Coronary artery (tissue), 2 donors: ENCODE data around the gene SIPA1L2.
"Not testable (repeated sequence)": the region's sequence is repeated elsewhere in the genome, so short reads cannot be mapped to it uniquely, and the experiment has no call there.

Experiments
- DNase-seq: peaks from one replicate; pipeline ENCODE4 v3.0.0-alpha.2; 2017; ENCODE audit warnings: low spot score
- H3K27ac ChIP-seq, 2 donors: fragments of 200-600 bp; sonication (generic); one replicate each; pipeline ENCODE4 v1.5.1; 2016 to 2019
- H3K4me3 ChIP-seq: fragments of 200-600 bp; sonication (generic); 2 replicates; pipeline ENCODE4 v1.5.1; 2016; ENCODE audit warnings: mild to moderate bottlenecking, moderate library complexity
- CTCF ChIP-seq: fragments of 200-600 bp; sonication (generic); IDR thresholded peaks from one replicate; pipeline ENCODE4 v1.5.1; 2019; ENCODE audit warnings: antibody characterized with exemption

SIPA1L2 gene

GRCh38 chr1:232617237-232617636, 12.7 kb downstream of the SIPA1L2 start:
- TF ChIP-seq CTCF, result no peak
- no peak for DNase-seq
- no peak overlapping the region for H3K4me3 ChIP-seq
- no peak overlapping the region for H3K27ac ChIP-seq

GRCh38 chr1:232615306-232615800, 14.6 kb downstream of the SIPA1L2 start:
- Histone ChIP-seq H3K27ac (no peak overlapping the region), H3K4me3 (no peak overlapping the region)
- no peak for DNase-seq
- TF ChIP-seq CTCF, result no peak

GRCh38 chr1:232614811-232615210, 15.1 kb downstream of the SIPA1L2 start:
- DNase-seq, result no peak
- no peak overlapping the region for H3K27ac ChIP-seq
- TF ChIP-seq CTCF, result no peak
- H3K4me3 ChIP-seq, result no peak overlapping the region

GRCh38 chr1:232613752-232614381, 16.1 kb downstream of the SIPA1L2 start:
- TF ChIP-seq CTCF, result no peak
- H3K27ac ChIP-seq, result no peak overlapping the region
- DNase-seq, result no peak
- no peak overlapping the region for H3K4me3 ChIP-seq

- not testable (repeated sequence) for DNase-seq, H3K4me3 ChIP-seq, H3K27ac ChIP-seq
These were observed 17.1 kb downstream of the SIPA1L2 start for GRCh38 chr1:232612836-232613235.

GRCh38 chr1:232611834-232612233, 18.1 kb downstream of the SIPA1L2 start:
- Histone ChIP-seq H3K27ac (no peak overlapping the region), H3K4me3 (no peak overlapping the region)
- TF ChIP-seq CTCF, result no peak
- DNase-seq, result no peak

- not testable (repeated sequence) for H3K27ac ChIP-seq, DNase-seq, H3K4me3 ChIP-seq
These were observed 18.8 kb downstream of the SIPA1L2 start for GRCh38 chr1:232610902-232611745.
